Stomach (tissue), 9 donors: ENCODE data around the gene NME8. TPM values are rescaled to one million over a fixed set of nuclear protein-coding genes. Genes with fewer than 3 reads are reported as not detected.

Source experiments
- DNase-seq, 2 donors: peaks; one replicate each; pipeline versions ENCODE4 v3.0.0 to v3.0.0-alpha.2; 2013 to 2019
- H3K27ac ChIP-seq, 5 donors: fragments of 200-600 bp in 4 of 5; sonication (generic) in 4 of 5; one replicate each; pipeline ENCODE4 v1.5.1; 2013 to 2019; ENCODE audit warnings: mild to moderate bottlenecking in 1 of 5, moderate library complexity in 1 of 5
- H3K27me3 ChIP-seq, 3 donors: fragments of 200-600 bp; sonication (generic); one replicate each; pipeline ENCODE4 v1.5.1; 2017 to 2019; ENCODE audit warnings: mixed run types in 1 of 3
- H3K36me3 ChIP-seq, 4 donors: fragments of 200-600 bp; sonication (generic); 1 replicate in 3 of 4; 2 replicates in 1 of 4; pipeline ENCODE4 v1.5.1; 2016 to 2019
- H3K4me1 ChIP-seq, 4 donors: fragments of 200-600 bp; sonication (generic); one replicate each; pipeline ENCODE4 v1.5.1; 2016 to 2019
- H3K4me3 ChIP-seq, 4 donors: fragments of 200-600 bp; sonication (generic) in 3 of 4; one replicate each; pipeline ENCODE4 v1.5.1; 2016 to 2019; ENCODE audit warnings: mild to moderate bottlenecking in 1 of 4
- H3K9me3 ChIP-seq, 4 donors: fragments of 200-600 bp; sonication (generic); one replicate each; pipeline ENCODE4 v1.5.1; 2016 to 2019
- CTCF ChIP-seq, 7 experiments: fragments of 450-650 bp in 4 of 7; fragments of 200-600 bp in 3 of 7; sonication (generic) in 3 of 7; IDR thresholded peaks; one replicate each; pipeline ENCODE4 v1.5.1; 2016 to 2019; ENCODE audit warnings: antibody characterized with exemption in 7 of 7, control low read depth in 2 of 7, mild to moderate bottlenecking in 1 of 7
- EP300 ChIP-seq: sonication (generic); formaldehyde crosslinking; IDR thresholded peaks from one replicate; pipeline ENCODE4 v1.6.1; 2017; ENCODE audit warnings: antibody characterized with exemption
- POLR2A ChIP-seq, 4 donors: fragments of 450-650 bp; IDR thresholded peaks; one replicate each; pipeline ENCODE4 v1.6.1; 2016; ENCODE audit warnings: antibody characterized with exemption in 4 of 4, control low read depth in 2 of 4, mild to moderate bottlenecking in 1 of 4, moderate library complexity in 1 of 4
- POLR2AphosphoS5 ChIP-seq, 3 donors: sonication (generic); formaldehyde crosslinking; IDR thresholded peaks; one replicate each; pipeline ENCODE4 v1.6.1; 2016; ENCODE audit warnings: antibody characterized with exemption in 3 of 3
- WGBS, 5 donors: extraction: QIAGEN DNeasy Blood & Tissue Kit in 3 of 5; methylation state at CpG; one replicate each; pipeline versions ENCODE4 v1.1.5 to v1.1.7; 2013 to 2018; 5-methylcytosine and 5-hydroxymethylcytosine counted together
- intact Hi-C: fragments of 100-400 bp; cut with DNase I; formaldehyde crosslinking; loops from one replicate; pipeline ENCODE4 v1.15.1; 2023; ENCODE audit warnings: low total_unique reads
- polyA plus RNA-seq, 3 donors: library from polyadenylated mRNA; stranded (reverse); fragments of 200-250 nt; gene quantifications; one replicate each; pipeline ENCODE4 v1.2.3, GENCODE V29; 2013
- total RNA-seq, 5 donors: library from RNA; depleted of rRNA; stranded (reverse); fragments of >200 nt; gene quantifications; one replicate each; pipeline versions ENCODE4 v1.1.0 to v1.2.3, GENCODE V29; 2014 to 2016
- donor health status: healthy with polysubstance abuse.
- donor health status: Bipolar disorder and iron deficiency.
- donor health status: healthy.

NME8 gene
- total and polyA plus RNA-seq, 8 donors = 0.31 to 14.8 TPM; not detected in 6

GRCh38 chr7:37899712-37900247, 51.4 kb downstream of the NME8 start:
- no peaks in the 10 kb centered on the region for H3K27me3 ChIP-seq
- intact Hi-C loops = loop anchor here (10.0 kb wide), 1 partner anchor 325 kb away; no protein-coding TSS in a partner anchor
- H3K27ac ChIP-seq = no peak overlapping the region
- H3K4me3 ChIP-seq = no peak overlapping the region
- TF ChIP-seq POLR2AphosphoS5 (IDR thresholded peaks at IDR 0.05) (no peak), POLR2A (IDR thresholded peaks at IDR 0.05) (no peak), CTCF (IDR thresholded peaks at IDR 0.05) (no peak), EP300 (no peak)
- H3K9me3 ChIP-seq = no peaks in the 10 kb centered on the region
- WGBS, 5 donors = 42 to 61% (median 49%) methylated on average over 3 of the region's 3 CpGs
- H3K36me3 ChIP-seq = no peaks in the 10 kb centered on the region
- H3K4me1 ChIP-seq = peaks cover 0 to 4% (median 2%) of the 10 kb centered on the region in 4 donors
- DNase-seq = no peak

GRCh38 chr7:37901236-37901827, 52.9 kb downstream of the NME8 start:
- H3K4me1 ChIP-seq = peaks cover 0 to 4% (median 2%) of the 10 kb centered on the region in 4 donors
- DNase-seq = peak in 1 of 2 donors; percentile 67
- intact Hi-C loops = loop anchor here (10.0 kb wide), 1 partner anchor 323 kb away; no protein-coding TSS in a partner anchor
- H3K27me3 ChIP-seq = no peaks in the 10 kb centered on the region
- 18 to 26% (median 21%) methylated on average over 6 of the region's 6 CpGs for WGBS, 5 donors
- H3K36me3 ChIP-seq = no peaks in the 10 kb centered on the region
- TF ChIP-seq CTCF (IDR thresholded peaks at IDR 0.05) = peak in 4 of 7 experiments; percentile 14 to 33 (median 24)
- no peak for TF ChIP-seq POLR2AphosphoS5 (IDR thresholded peaks at IDR 0.05)
- no peak overlapping the region for H3K4me3 ChIP-seq
- H3K27ac ChIP-seq = no peak overlapping the region
- H3K9me3 ChIP-seq = no peaks in the 10 kb centered on the region

- TF ChIP-seq POLR2AphosphoS5 (IDR thresholded peaks at IDR 0.05) (no peak), EP300 (no peak), CTCF (IDR thresholded peaks at IDR 0.05) (no peak), POLR2A (IDR thresholded peaks at IDR 0.05) (no peak)
- H3K36me3 ChIP-seq = no peaks in the 10 kb centered on the region
- 78 to 92% (median 84%) methylated on average over 1 to 2 of the region's 2 CpGs for WGBS, 5 donors
Observed at GRCh38 chr7:37901890-37902524, 53.6 kb downstream of the NME8 start.

GRCh38 chr7:37908221-37908788, 59.9 kb downstream of the NME8 start:
- peak in 1 of 2 donors; percentile 14 for DNase-seq
- WGBS, 5 donors = 83 to 91% (median 85%) methylated on average over 1 of the region's 1 CpG
- no peak for TF ChIP-seq POLR2A (IDR thresholded peaks at IDR 0.05)
- no peak for TF ChIP-seq POLR2AphosphoS5 (IDR thresholded peaks at IDR 0.05)
- TF ChIP-seq CTCF (IDR thresholded peaks at IDR 0.05) = no peak
- TF ChIP-seq EP300 = no peak

More at GRCh38 chr7:37901890-37902524, 53.6 kb downstream of the NME8 start:
- intact Hi-C loops = loop anchor here (10.0 kb wide), 1 partner anchor 323 kb away; no protein-coding TSS in a partner anchor
- Histone ChIP-seq H3K27ac (no peak overlapping the region), H3K27me3 (no peaks in the 10 kb centered on the region), H3K4me3 (no peak overlapping the region), H3K4me1 (peaks cover 0 to 4% (median 2%) of the 10 kb centered on the region in 4 donors), H3K9me3 (no peaks in the 10 kb centered on the region)
- DNase-seq = peak in 1 of 2 donors; percentile 31

More at GRCh38 chr7:37908221-37908788, 59.9 kb downstream of the NME8 start:
- Histone ChIP-seq H3K27ac (no peak overlapping the region), H3K4me1 (no peaks in the 10 kb centered on the region), H3K27me3 (no peaks in the 10 kb centered on the region), H3K36me3 (no peaks in the 10 kb centered on the region), H3K4me3 (no peak overlapping the region), H3K9me3 (no peaks in the 10 kb centered on the region)
- intact Hi-C loops = loop anchor here (10.0 kb wide), 1 partner anchor 316 kb away; no protein-coding TSS in a partner anchor
